H1 (cell line): Measurements from ENCODE around the gene CD164L2. TPM values are rescaled to one million over a fixed set of nuclear protein-coding genes. Genes with fewer than 3 reads are reported as not detected.

Experiments used
- ATF2 ChIP-seq: IDR thresholded peaks from 2 replicates; pipeline ENCODE4 v1.6.1; 2012; ENCODE audit warnings: low read length, inconsistent platforms
- BACH1 ChIP-seq: IDR thresholded peaks from 2 replicates; pipeline ENCODE4 v1.6.1; 2012; ENCODE audit warnings: low read length, improper control_type of control experiment
- CHD1 ChIP-seq: IDR thresholded peaks from 2 replicates; pipeline ENCODE4 v1.6.1; 2012; ENCODE audit warnings: low read depth, low read length, improper control_type of control experiment
- CREB1 ChIP-seq: IDR thresholded peaks from 2 replicates; pipeline ENCODE4 v1.6.1; 2012; ENCODE audit warnings: inconsistent platforms
- CTBP2 ChIP-seq: IDR thresholded peaks from 2 replicates; pipeline ENCODE4 v1.7.0; 2011; ENCODE audit warnings: borderline replicate concordance, mild to moderate bottlenecking, moderate library complexity, mixed read lengths, low read length; ENCODE audit not compliant: insufficient read depth, insufficient read length
- E2F6 ChIP-seq: IDR thresholded peaks from 2 replicates; pipeline ENCODE4 v1.6.1; 2012; ENCODE audit warnings: inconsistent platforms
- JUN ChIP-seq: IDR thresholded peaks from 2 replicates; pipeline ENCODE4 v1.6.1; 2011; ENCODE audit warnings: low read depth, mild to moderate bottlenecking, improper control_type of control experiment, low read length
- KDM4A ChIP-seq: IDR thresholded peaks from one replicate; pipeline ENCODE4 v1.7.1; 2012; ENCODE audit warnings: low read depth, mild to moderate bottlenecking, moderate library complexity, low read length, inconsistent platforms; ENCODE audit not compliant: severe bottlenecking
- MAFK ChIP-seq: IDR thresholded peaks from 2 replicates; pipeline ENCODE4 v1.6.1; 2012; ENCODE audit warnings: low read depth, mild to moderate bottlenecking, improper control_type of control experiment, low read length
- MAX ChIP-seq: IDR thresholded peaks from 2 replicates; pipeline ENCODE4 v1.6.1; 2012; ENCODE audit warnings: inconsistent platforms
- NRF1 ChIP-seq: IDR thresholded peaks from 2 replicates; pipeline ENCODE4 v1.6.1; 2011; ENCODE audit warnings: mild to moderate bottlenecking, low read depth, low read length, improper control_type of control experiment
- PHF8 ChIP-seq: fragments of 200-600 bp; sonication (generic); conservative IDR thresholded peaks from 2 replicates; pipeline ENCODE4 v1.7.1; 2012; ENCODE audit warnings: low read depth, mild to moderate bottlenecking, inconsistent platforms, low read length, moderate library complexity
- RAD21 ChIP-seq, 2 experiments: IDR thresholded peaks in 1 of 2; conservative IDR thresholded peaks in 1 of 2; 2 replicates each; pipeline ENCODE4 v1.6.1; 2011; ENCODE audit warnings: low read depth in 2 of 2, low read length in 2 of 2, improper control_type of control experiment in 1 of 2, inconsistent platforms in 1 of 2, mild to moderate bottlenecking in 1 of 2, moderate library complexity in 1 of 2
- RBBP5 ChIP-seq: IDR thresholded peaks from 2 replicates; pipeline ENCODE4 v1.7.1; 2012; ENCODE audit warnings: low read depth, mild to moderate bottlenecking, inconsistent platforms, low read length, moderate library complexity, borderline replicate concordance
- RNF2 ChIP-seq: fragments of 200-900, 300-1000 bp; sonication (generic); IDR thresholded peaks from 2 replicates; pipeline ENCODE4 v1.7.1; 2016; ENCODE audit warnings: borderline replicate concordance, low read depth, mild to moderate bottlenecking, antibody characterized with exemption, low read length; ENCODE audit not compliant: poor library complexity, severe bottlenecking; ENCODE audit errors: missing control alignments
- RXRA ChIP-seq: IDR thresholded peaks from 2 replicates; pipeline ENCODE4 v1.6.1; 2011; ENCODE audit warnings: low read depth, mild to moderate bottlenecking, low read length, moderate library complexity; ENCODE audit not compliant: insufficient read depth
- SAP30 ChIP-seq: fragments of 300-600 bp; sonication (generic); IDR thresholded peaks from 2 replicates; pipeline ENCODE4 v1.7.1; 2012; ENCODE audit warnings: low read length, moderate library complexity, mild to moderate bottlenecking, inconsistent platforms; ENCODE audit not compliant: insufficient read depth, insufficient replicate concordance
- SIN3A ChIP-seq, 2 experiments: IDR thresholded peaks in 1 of 2; conservative IDR thresholded peaks in 1 of 2; 2 replicates each; pipeline ENCODE4 v1.6.1; 2011 to 2012; ENCODE audit warnings: low read length in 2 of 2, improper control_type of control experiment in 1 of 2, low read depth in 1 of 2, mild to moderate bottlenecking in 1 of 2
- TAF1 ChIP-seq: IDR thresholded peaks from 2 replicates; pipeline ENCODE4 v1.6.1; 2011; ENCODE audit warnings: mild to moderate bottlenecking, low read depth, low read length
- TEAD4 ChIP-seq: IDR thresholded peaks from 2 replicates; pipeline ENCODE4 v1.6.1; 2012; ENCODE audit warnings: low read depth, low read length, inconsistent platforms, mixed read lengths
- polyA plus RNA-seq, 7 experiments: library from polyadenylated mRNA; depleted of rRNA in 3 of 7; stranded (reverse) in 5 of 7; unstranded in 2 of 7; fragments of >200 nt in 5 of 7; fragments of 200-250 nt in 2 of 7; gene quantifications; 1 replicate in 5 of 7; 2 replicates in 1 of 7; 4 replicates in 1 of 7; pipeline versions ENCODE4 v1.2.1 to v1.2.3, GENCODE V29; 2011 to 2013; ENCODE audit warnings: missing spikeins in 2 of 7, mixed read lengths in 2 of 7
- total RNA-seq: library from RNA; stranded (reverse); fragmentation: NEBNext Ultra II Directional; extraction: Animal tissue kit (Norgen Biotek cat#: 25700); gene quantifications from 2 replicates; pipeline ENCODE4 v1.2.1, GENCODE V29; 2021

Gene CD164L2
- total and polyA plus RNA-seq, 2 of the 8 experiments (the other 6 are each of a cell fraction or from before 2014, with no cell fraction given): 3.3 TPM

GRCh38 chr1:27392096-27392777 lies 9.1 kb upstream of the CD164L2 start, which contains the start of gene GPR3 (continued):
- TF ChIP-seq E2F6 (peak; percentile 57; the same call in 1 of the 2 replicates), KDM4A (peak; percentile 58), SIN3A (conservative IDR thresholded peaks at IDR 0.05 in 1 of 2, IDR thresholded peaks at IDR 0.05 in 1 of 2; ENCODE audit: low read depth in 1 of 2, low read length in 2 of 2) (no peak; a peak in 2 of 4 replicates), CREB1 (peak; percentile 88), CTBP2 (peak; percentile 37), CHD1 (no peak), RXRA (no peak), ATF2 (no peak; the same call in 1 of the 2 replicates), RAD21 (IDR thresholded peaks at IDR 0.05 in 1 of 2, conservative IDR thresholded peaks at IDR 0.05 in 1 of 2; ENCODE audit: low read depth in 2 of 2, low read length in 2 of 2) (peak; percentile 16 to 36; a peak in 3 of 4 replicates), SAP30 (peak; percentile 70), TEAD4 (no peak), MAX (peak; percentile 56), RNF2 (no peak), RBBP5 (no peak), MAFK (no peak), TAF1 (peak; percentile 32; the same call in 1 of the 2 replicates), JUN (0 out of 2 replicates have a peak, but pooled peaks have one; percentile 39), PHF8 (peak; percentile 80; the same call in 1 of the 2 replicates), BACH1 (peak; percentile 33; the same call in 1 of the 2 replicates), NRF1 (no peak)
